PC-9 (cell line): ENCODE data around the gene PCSK9. TPM values are rescaled to one million over a fixed set of nuclear protein-coding genes. Genes with fewer than 3 reads are reported as not detected.

ENCODE experiments used
- BruUV-seq: library from RNA; stranded (reverse); fragments of 400-500 nt; replicated peaks from 2 replicates; lab custom pipeline; 2021; lab: Mats Ljungman, UMichigan
- CTCF ChIA-PET: fragments of 300-600 bp; sonication (Branson Sonifier 250); formaldehyde crosslinking; loops from one replicate; lab custom pipeline; 2022; ENCODE audit warnings: antibody characterized with exemption; lab: Charles Lee
- POLR2A ChIA-PET: fragments of 300-600 bp; sonication (Branson Sonifier 250); formaldehyde crosslinking; loops from one replicate; lab custom pipeline; 2022; ENCODE audit warnings: antibody characterized with exemption; ENCODE audit not compliant: unreplicated experiment; lab: Charles Lee
- DNase-seq, 2 experiments: peaks; one replicate each; pipeline versions ENCODE4 v3.0.0 to v3.0.0-alpha.2; 2015 to 2022; ENCODE audit warnings: mixed read lengths in 1 of 2
- H2AFZ ChIP-seq: fragments of 200-600 bp; sonication (generic); 2 replicates; pipeline ENCODE4 v1.8.1; 2017; ENCODE audit warnings: antibody characterized with exemption
- H3F3A ChIP-seq: fragments of 200-600 bp; sonication (generic); 2 replicates; pipeline ENCODE4 v1.8.1; 2017; ENCODE audit warnings: antibody characterized with exemption, mild to moderate bottlenecking, low read depth; ENCODE audit not compliant: insufficient read depth
- H3K27ac ChIP-seq: fragments of 200-600 bp; sonication (generic); 2 replicates; pipeline ENCODE4 v1.6.1; 2016; ENCODE audit warnings: mixed run types
- H3K27me3 ChIP-seq: fragments of 200-600 bp; sonication (generic); 2 replicates; pipeline ENCODE4 v1.6.1; 2016; ENCODE audit warnings: low read depth, mixed run types; ENCODE audit not compliant: insufficient read depth
- H3K36me3 ChIP-seq: fragments of 200-600 bp; sonication (generic); 2 replicates; pipeline ENCODE4 v1.6.1; 2016; ENCODE audit warnings: low read depth, mixed run types
- H3K4me1 ChIP-seq: fragments of 200-600 bp; sonication (generic); replicated peaks from 2 replicates; pipeline ENCODE4 v1.6.1; 2016; ENCODE audit warnings: mixed run types; ENCODE audit not compliant: insufficient read depth
- H3K4me2 ChIP-seq: fragments of 200-600 bp; sonication (generic); 2 replicates; pipeline ENCODE4 v1.6.1; 2017; ENCODE audit warnings: mixed run types
- H3K4me3 ChIP-seq: fragments of 200-600 bp; sonication (generic); 2 replicates; pipeline ENCODE4 v1.6.1; 2016; ENCODE audit warnings: mixed run types
- H3K79me2 ChIP-seq: fragments of 200-600 bp; sonication (generic); 2 replicates; pipeline ENCODE4 v1.6.1; 2017; ENCODE audit warnings: low read depth, mixed run types
- H3K9me2 ChIP-seq: fragments of 200-600 bp; sonication (generic); 2 replicates; pipeline ENCODE4 v1.8.1; 2017; ENCODE audit warnings: mild to moderate bottlenecking; ENCODE audit not compliant: insufficient read depth
- H3K9me3 ChIP-seq: fragments of 200-600 bp; sonication (generic); 2 replicates; pipeline ENCODE4 v1.8.1; 2016; ENCODE audit warnings: low read depth; ENCODE audit not compliant: insufficient read depth
- H4K20me1 ChIP-seq: fragments of 200-600 bp; sonication (generic); 2 replicates; pipeline ENCODE4 v1.8.1; 2017; ENCODE audit not compliant: insufficient read depth
- CTCF ChIP-seq: fragments of 200-600 bp; sonication (generic); conservative IDR thresholded peaks from 2 replicates; pipeline ENCODE4 v1.6.1; 2017; ENCODE audit warnings: mixed run types, antibody characterized with exemption, mild to moderate bottlenecking, moderate library complexity
- EZH2 ChIP-seq: fragments of 200-600 bp; sonication (generic); IDR thresholded peaks from 2 replicates; pipeline ENCODE4 v1.8.0; 2017; ENCODE audit warnings: antibody characterized with exemption, low read depth
- intact Hi-C: fragments of 100-400 bp; cut with micrococcal nuclease; formaldehyde crosslinking; loops from one replicate; pipeline ENCODE4 v1.10.0; 2022; ENCODE audit not compliant: unreplicated experiment
- total RNA-seq: library from RNA; stranded (reverse); gene quantifications from 2 replicates; pipeline ENCODE4 v1.2.3, GENCODE V29; 2021

The PCSK9 gene
- total RNA-seq, 1 experiment from 2014 or later: 133 TPM

- TF ChIP-seq EZH2 (no peak), CTCF (no peak)
- intact Hi-C loops: no loop called here
- no peaks in the 10 kb centered on the region for H3K9me3 ChIP-seq
- POLR2A ChIA-PET: no interaction called here
- H3K79me2 ChIP-seq: no peaks in the 10 kb centered on the region
- H3K4me2 ChIP-seq: no peak overlapping the region
- H3K36me3 ChIP-seq: no peaks in the 10 kb centered on the region
- no peak for DNase-seq
- no peaks in the 10 kb centered on the region for H3K27me3 ChIP-seq
- no peaks in the 10 kb centered on the region for H3F3A ChIP-seq
- H3K4me3 ChIP-seq: no peak overlapping the region
- H4K20me1 ChIP-seq: no peaks in the 10 kb centered on the region
- no peaks in the 10 kb centered on the region for H3K4me1 ChIP-seq
- no peak overlapping the region for H3K27ac ChIP-seq
- no TSS peak for BruUV-seq
- H2AFZ ChIP-seq: no peak overlapping the region
- CTCF ChIA-PET: no interaction called here
- no peaks in the 10 kb centered on the region for H3K9me2 ChIP-seq
These were observed 14.1 kb downstream of the PCSK9 start for GRCh38 chr1:55053265-55053954.

GRCh38 chr1:55054396-55054795, 15.0 kb downstream of the PCSK9 start:
- Histone ChIP-seq H3K4me2 (no peak overlapping the region), H3K4me1 (no peaks in the 10 kb centered on the region), H3K9me2 (no peaks in the 10 kb centered on the region), H3K9me3 (no peaks in the 10 kb centered on the region), H3K79me2 (no peaks in the 10 kb centered on the region), H3K27ac (no peak overlapping the region), H3K36me3 (no peaks in the 10 kb centered on the region), H4K20me1 (no peaks in the 10 kb centered on the region), H3K27me3 (no peaks in the 10 kb centered on the region), H3K4me3 (no peak overlapping the region), H2AFZ (no peak overlapping the region), H3F3A (no peaks in the 10 kb centered on the region)
- intact Hi-C loops: no loop called here
- CTCF ChIA-PET: no interaction called here
- DNase-seq: no peak
- TF ChIP-seq CTCF (no peak), EZH2 (no peak)
- BruUV-seq: no TSS peak
- POLR2A ChIA-PET: no interaction called here

- Histone ChIP-seq H3K4me1 (no peaks in the 10 kb centered on the region), H3K36me3 (no peaks in the 10 kb centered on the region), H2AFZ (no peak overlapping the region), H4K20me1 (no peaks in the 10 kb centered on the region), H3K79me2 (no peaks in the 10 kb centered on the region), H3K4me2 (no peak overlapping the region), H3K27ac (no peak overlapping the region), H3K9me2 (no peaks in the 10 kb centered on the region), H3F3A (no peaks in the 10 kb centered on the region), H3K27me3 (no peaks in the 10 kb centered on the region), H3K4me3 (no peak overlapping the region), H3K9me3 (no peaks in the 10 kb centered on the region)
- intact Hi-C loops: no loop called here
- no peak for TF ChIP-seq CTCF
- no peak for TF ChIP-seq EZH2
- ChIA-PET POLR2A (no interaction called here), CTCF (no interaction called here)
- no TSS peak for BruUV-seq
- DNase-seq: no peak
These were observed 15.9 kb downstream of the PCSK9 start for GRCh38 chr1:55055084-55055882.
